ELF-1 (cell line): ENCODE results near the gene TBX20.
"Not testable (repeated sequence)": the region's sequence is repeated elsewhere in the genome, so short reads cannot be mapped to it uniquely, and the experiment has no call there.

ENCODE experiments used
- DNase-seq: peaks from one replicate; pipeline ENCODE4 v3.0.0-alpha.2; 2016; ENCODE audit warnings: low read depth, low spot score

Gene TBX20

GRCh38 chr7:35161059-35161740, 92.7 kb downstream of the TBX20 start:
- not testable (repeated sequence) for DNase-seq
